HCT116 (cell line): ENCODE data around the gene MYH13. TPM values are rescaled to one million over a fixed set of nuclear protein-coding genes. Genes with fewer than 3 reads are reported as not detected.

ENCODE experiments used
- ATAC-seq: fragments of 200-7000 bp; cut with Tn5 transposase; 2 replicates; pipeline ENCODE4 v1.9.1; 2020; ENCODE audit warnings: mild to moderate bottlenecking, moderate library complexity
- BruUV-seq: library from RNA; stranded (reverse); fragments of 400-500 nt; replicated peaks from 2 replicates; lab custom pipeline; 2021; lab: Mats Ljungman, UMichigan
- CTCF ChIA-PET: fragments of 300-600 bp; sonication (Branson Sonifier 250); formaldehyde crosslinking; loops from one replicate; lab custom pipeline; 2021; ENCODE audit warnings: antibody characterized with exemption; lab: Charles Lee
- POLR2A ChIA-PET: fragments of 300-600, 350-600 bp; sonication (Branson Sonifier 250); formaldehyde crosslinking; loops from one replicate; lab custom pipeline; 2021; ENCODE audit warnings: antibody characterized with exemption; lab: Charles Lee
- RAD21 ChIA-PET, 2 experiments: fragments of 300-600 bp; sonication (Branson Sonifier 250); formaldehyde crosslinking; loops; one replicate each; lab custom pipeline; 2023; ENCODE audit warnings: low total read pairs in 2 of 2; ENCODE audit not compliant: uncharacterized antibody in 2 of 2, unreplicated experiment in 2 of 2, low non-redundant PET in 1 of 2; lab: Charles Lee
- DNase-seq: peaks from one replicate; pipeline ENCODE4 v3.0.0-alpha.2; 2010; ENCODE audit warnings: low read depth, low spot score
- H2AFZ ChIP-seq: fragments of 200-600 bp; shearing (Covaris generic), sonication (generic); 2 replicates; pipeline ENCODE4 v1.6.1; 2017; ENCODE audit warnings: low read depth, mixed run types, mixed read lengths, antibody characterized with exemption, low read length; ENCODE audit not compliant: poor library complexity, severe bottlenecking
- H3K27ac ChIP-seq: 2 replicates; pipeline ENCODE4 v1.5.1; 2012; ENCODE audit warnings: low read depth, low read length
- H3K27me3 ChIP-seq: fragments of 200-600 bp; sonication (generic); 2 replicates; pipeline ENCODE4 v1.6.1; 2016; ENCODE audit warnings: mixed run types, low read length, mixed read lengths; ENCODE audit not compliant: insufficient read depth
- H3K36me3 ChIP-seq, 2 experiments: fragments of 200-500 bp in 1 of 2; fragments of 200-600 bp in 1 of 2; sonication (Bioruptor generic) in 1 of 2; sonication (generic) in 1 of 2; 2 replicates each; pipeline versions ENCODE4 v1.5.1 to v1.6.1; 2014 to 2016; ENCODE audit warnings: low read length in 2 of 2, inconsistent platforms in 1 of 2, mixed read lengths in 1 of 2, mixed run types in 1 of 2; ENCODE audit not compliant: insufficient read depth in 2 of 2, control insufficient read depth in 1 of 2
- H3K4me1 ChIP-seq, 2 experiments: fragments of 200-600 bp in 1 of 2; sonication (generic) in 1 of 2; 2 replicates each; pipeline versions ENCODE4 v1.5.1 to v1.6.1; 2012 to 2017; ENCODE audit warnings: low read length in 2 of 2, inconsistent platforms in 1 of 2, mild to moderate bottlenecking in 1 of 2, mixed read lengths in 1 of 2, mixed run types in 1 of 2, moderate library complexity in 1 of 2; ENCODE audit not compliant: insufficient read depth in 2 of 2, control insufficient read depth in 1 of 2
- H3K4me2 ChIP-seq: fragments of 200-600 bp; sonication (generic); 2 replicates; pipeline ENCODE4 v1.6.1; 2017; ENCODE audit warnings: mixed run types, low read length, mixed read lengths
- H3K4me3 ChIP-seq, 2 experiments: fragments of 200-600 bp in 1 of 2; sonication (generic) in 1 of 2; replicated peaks in 1 of 2; 2 replicates each; pipeline ENCODE4 v1.5.1; 2011 to 2016; ENCODE audit warnings: low read length in 2 of 2, control low read depth in 1 of 2, low read depth in 1 of 2, mild to moderate bottlenecking in 1 of 2, mixed read lengths in 1 of 2, mixed run types in 1 of 2
- H3K79me2 ChIP-seq: fragments of 200-600 bp; sonication (generic); 2 replicates; pipeline ENCODE4 v1.6.1; 2017; ENCODE audit warnings: mild to moderate bottlenecking, mixed run types, low read length, moderate library complexity, mixed read lengths; ENCODE audit not compliant: insufficient read depth
- H3K9ac ChIP-seq: fragments of 200-600 bp; sonication (generic); 2 replicates; pipeline ENCODE4 v1.6.1; 2016; ENCODE audit warnings: low read length, mixed read lengths
- H3K9me2 ChIP-seq: fragments of 200-600 bp; sonication (generic), shearing (Covaris generic); 2 replicates; pipeline ENCODE4 v1.6.1; 2017; ENCODE audit warnings: mixed run types, mild to moderate bottlenecking, moderate library complexity; ENCODE audit not compliant: insufficient read depth
- H3K9me3 ChIP-seq, 2 experiments: fragments of 200-500 bp in 1 of 2; fragments of 200-600 bp in 1 of 2; sonication (Bioruptor generic) in 1 of 2; sonication (generic) in 1 of 2; 2 replicates each; pipeline ENCODE4 v1.6.1; 2014 to 2017; ENCODE audit warnings: low read length in 2 of 2, mixed read lengths in 2 of 2, inconsistent platforms in 1 of 2, low read depth in 1 of 2, mild to moderate bottlenecking in 1 of 2, mixed run types in 1 of 2, moderate library complexity in 1 of 2; ENCODE audit not compliant: control insufficient read depth in 1 of 2, insufficient read depth in 1 of 2
- H4K20me1 ChIP-seq: fragments of 200-600 bp; sonication (generic), shearing (Covaris generic); 2 replicates; pipeline ENCODE4 v1.6.1; 2017; ENCODE audit warnings: mixed run types, mild to moderate bottlenecking, moderate library complexity; ENCODE audit not compliant: insufficient read depth
- ATF3 ChIP-seq: IDR thresholded peaks from 2 replicates; pipeline ENCODE4 v1.6.1; 2012
- CBX3 ChIP-seq: IDR thresholded peaks from 2 replicates; pipeline ENCODE4 v1.6.1; 2012; ENCODE audit warnings: low read depth
- CEBPB ChIP-seq: IDR thresholded peaks from 2 replicates; pipeline ENCODE4 v1.6.1; 2012; ENCODE audit warnings: low read depth
- EGR1 ChIP-seq: IDR thresholded peaks from 2 replicates; pipeline ENCODE4 v1.6.1; 2012; ENCODE audit warnings: low read depth
- EZH2 ChIP-seq: fragments of 200-600 bp; sonication (generic); IDR thresholded peaks from 2 replicates; pipeline ENCODE4 v1.6.1; 2017; ENCODE audit warnings: antibody characterized with exemption, mixed run types
- FOSL1 ChIP-seq: IDR thresholded peaks from 2 replicates; pipeline ENCODE4 v1.6.1; 2012; ENCODE audit warnings: low read depth
- RAD21 ChIP-seq: IDR thresholded peaks from 2 replicates; pipeline ENCODE4 v1.6.1; 2012; ENCODE audit warnings: low read depth, mild to moderate bottlenecking
- SIN3A ChIP-seq: IDR thresholded peaks from 2 replicates; pipeline ENCODE4 v1.6.1; 2012; ENCODE audit warnings: low read depth
- SP1 ChIP-seq: IDR thresholded peaks from 2 replicates; pipeline ENCODE4 v1.6.1; 2012; ENCODE audit warnings: low read depth
- TCF7L2 ChIP-seq: IDR thresholded peaks from 2 replicates; pipeline ENCODE4 v1.7.0; 2011; ENCODE audit warnings: borderline replicate concordance, inconsistent platforms; ENCODE audit not compliant: insufficient read depth, insufficient read length; ENCODE audit errors: extremely low read depth
- ZFX ChIP-seq: fragments of 450-650 bp; IDR thresholded peaks from 2 replicates; pipeline ENCODE4 v1.6.1; 2017
- intact Hi-C: fragments of 100-400 bp; cut with micrococcal nuclease; formaldehyde crosslinking; loops from 2 replicates; pipeline ENCODE4 v1.10.0; 2022
- total RNA-seq: library from RNA; stranded (reverse); gene quantifications from one replicate; pipeline ENCODE4 v1.2.1, GENCODE V29; 2021; ENCODE audit not compliant: unreplicated experiment
- TF ChIP-seq, protein P1 (sequence below): IDR thresholded peaks from 2 replicates; pipeline ENCODE4 v1.6.1; 2011; ENCODE audit warnings: mild to moderate bottlenecking, low read length, moderate library complexity; ENCODE audit not compliant: insufficient replicate concordance; ENCODE audit errors: extremely low read depth
- TF ChIP-seq, protein P2 (sequence below): IDR thresholded peaks from 2 replicates; pipeline ENCODE4 v1.6.1; 2012; ENCODE audit warnings: low read depth

Gene MYH13
- total RNA-seq, 1 experiment from 2014 or later: not detected

GRCh38 chr17:10275418-10275817, 97.4 kb downstream of the MYH13 start:
- Histone ChIP-seq H3K36me3 (no peaks in the 10 kb centered on the region), H3K9me3 (no peaks in the 10 kb centered on the region), H3K4me1 (peaks cover 0 to 4% of the 10 kb centered on the region in 2 experiments; a peak in 1 of 4 replicates), H3K9ac (no peak overlapping the region), H4K20me1 (no peaks in the 10 kb centered on the region), H3K4me3 (no peak overlapping the region), H3K27me3 (no peaks in the 10 kb centered on the region), H3K9me2 (no peaks in the 10 kb centered on the region), H3K27ac (no peak overlapping the region), H3K4me2 (no peak overlapping the region), H2AFZ (no peak overlapping the region), H3K79me2 (no peaks in the 10 kb centered on the region)
- ChIA-PET RAD21 (no interaction called here), CTCF (no interaction called here), POLR2A (no interaction called here)
- no peak for DNase-seq
- intact Hi-C loops: no loop called here
- no TSS peak for BruUV-seq
- TF ChIP-seq CEBPB: no peak
- no peak for TF ChIP-seq CBX3
- TF ChIP-seq, protein P1, sequence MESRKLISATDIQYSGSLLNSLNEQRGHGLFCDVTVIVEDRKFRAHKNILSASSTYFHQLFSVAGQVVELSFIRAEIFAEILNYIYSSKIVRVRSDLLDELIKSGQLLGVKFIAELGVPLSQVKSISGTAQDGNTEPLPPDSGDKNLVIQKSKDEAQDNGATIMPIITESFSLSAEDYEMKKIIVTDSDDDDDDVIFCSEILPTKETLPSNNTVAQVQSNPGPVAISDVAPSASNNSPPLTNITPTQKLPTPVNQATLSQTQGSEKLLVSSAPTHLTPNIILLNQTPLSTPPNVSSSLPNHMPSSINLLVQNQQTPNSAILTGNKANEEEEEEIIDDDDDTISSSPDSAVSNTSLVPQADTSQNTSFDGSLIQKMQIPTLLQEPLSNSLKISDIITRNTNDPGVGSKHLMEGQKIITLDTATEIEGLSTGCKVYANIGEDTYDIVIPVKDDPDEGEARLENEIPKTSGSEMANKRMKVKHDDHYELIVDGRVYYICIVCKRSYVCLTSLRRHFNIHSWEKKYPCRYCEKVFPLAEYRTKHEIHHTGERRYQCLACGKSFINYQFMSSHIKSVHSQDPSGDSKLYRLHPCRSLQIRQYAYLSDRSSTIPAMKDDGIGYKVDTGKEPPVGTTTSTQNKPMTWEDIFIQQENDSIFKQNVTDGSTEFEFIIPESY: no peak
- no peak for TF ChIP-seq SIN3A
- no peak for TF ChIP-seq ZFX
- no peak for TF ChIP-seq ATF3
- TF ChIP-seq EGR1: no peak
- no peak for TF ChIP-seq EZH2
- TF ChIP-seq FOSL1: no peak
- TF ChIP-seq SP1: no peak
- no peak for TF ChIP-seq RAD21
- TF ChIP-seq, protein P2, sequence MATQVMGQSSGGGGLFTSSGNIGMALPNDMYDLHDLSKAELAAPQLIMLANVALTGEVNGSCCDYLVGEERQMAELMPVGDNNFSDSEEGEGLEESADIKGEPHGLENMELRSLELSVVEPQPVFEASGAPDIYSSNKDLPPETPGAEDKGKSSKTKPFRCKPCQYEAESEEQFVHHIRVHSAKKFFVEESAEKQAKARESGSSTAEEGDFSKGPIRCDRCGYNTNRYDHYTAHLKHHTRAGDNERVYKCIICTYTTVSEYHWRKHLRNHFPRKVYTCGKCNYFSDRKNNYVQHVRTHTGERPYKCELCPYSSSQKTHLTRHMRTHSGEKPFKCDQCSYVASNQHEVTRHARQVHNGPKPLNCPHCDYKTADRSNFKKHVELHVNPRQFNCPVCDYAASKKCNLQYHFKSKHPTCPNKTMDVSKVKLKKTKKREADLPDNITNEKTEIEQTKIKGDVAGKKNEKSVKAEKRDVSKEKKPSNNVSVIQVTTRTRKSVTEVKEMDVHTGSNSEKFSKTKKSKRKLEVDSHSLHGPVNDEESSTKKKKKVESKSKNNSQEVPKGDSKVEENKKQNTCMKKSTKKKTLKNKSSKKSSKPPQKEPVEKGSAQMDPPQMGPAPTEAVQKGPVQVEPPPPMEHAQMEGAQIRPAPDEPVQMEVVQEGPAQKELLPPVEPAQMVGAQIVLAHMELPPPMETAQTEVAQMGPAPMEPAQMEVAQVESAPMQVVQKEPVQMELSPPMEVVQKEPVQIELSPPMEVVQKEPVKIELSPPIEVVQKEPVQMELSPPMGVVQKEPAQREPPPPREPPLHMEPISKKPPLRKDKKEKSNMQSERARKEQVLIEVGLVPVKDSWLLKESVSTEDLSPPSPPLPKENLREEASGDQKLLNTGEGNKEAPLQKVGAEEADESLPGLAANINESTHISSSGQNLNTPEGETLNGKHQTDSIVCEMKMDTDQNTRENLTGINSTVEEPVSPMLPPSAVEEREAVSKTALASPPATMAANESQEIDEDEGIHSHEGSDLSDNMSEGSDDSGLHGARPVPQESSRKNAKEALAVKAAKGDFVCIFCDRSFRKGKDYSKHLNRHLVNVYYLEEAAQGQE: no peak
- TF ChIP-seq TCF7L2: no peak
- no peak for ATAC-seq
